NCI-H2227 (cell line): ENCODE results near the gene TFDP1.

ENCODE experiments used
- DNase-seq: peaks from one replicate; lab custom pipeline; 2025; ENCODE audit not compliant: unreplicated experiment; lab: John Stamatoyannopoulos, UW

TFDP1 gene

DNA sequence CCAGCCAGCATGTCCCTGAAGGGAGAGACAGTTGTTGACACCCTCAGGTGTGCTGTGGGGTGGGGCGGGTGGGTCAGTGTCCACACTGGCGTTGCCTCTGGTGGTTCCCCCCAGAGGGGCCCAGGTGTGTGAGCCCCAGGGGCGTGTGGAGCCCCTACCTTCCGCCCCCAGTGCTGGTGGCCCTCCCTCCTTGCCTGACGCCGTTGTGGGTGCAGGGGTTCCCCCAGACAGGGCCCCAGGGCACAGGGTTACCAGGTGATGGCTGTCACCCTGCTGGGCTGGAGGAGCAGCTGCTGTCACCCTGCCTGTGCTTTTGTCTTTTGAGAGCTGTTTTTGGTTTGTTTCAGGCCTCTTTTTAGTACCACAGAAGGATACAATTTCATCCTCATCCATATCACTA, 46.3 kb downstream of the TFDP1 start:
- no peak for DNase-seq

DNA sequence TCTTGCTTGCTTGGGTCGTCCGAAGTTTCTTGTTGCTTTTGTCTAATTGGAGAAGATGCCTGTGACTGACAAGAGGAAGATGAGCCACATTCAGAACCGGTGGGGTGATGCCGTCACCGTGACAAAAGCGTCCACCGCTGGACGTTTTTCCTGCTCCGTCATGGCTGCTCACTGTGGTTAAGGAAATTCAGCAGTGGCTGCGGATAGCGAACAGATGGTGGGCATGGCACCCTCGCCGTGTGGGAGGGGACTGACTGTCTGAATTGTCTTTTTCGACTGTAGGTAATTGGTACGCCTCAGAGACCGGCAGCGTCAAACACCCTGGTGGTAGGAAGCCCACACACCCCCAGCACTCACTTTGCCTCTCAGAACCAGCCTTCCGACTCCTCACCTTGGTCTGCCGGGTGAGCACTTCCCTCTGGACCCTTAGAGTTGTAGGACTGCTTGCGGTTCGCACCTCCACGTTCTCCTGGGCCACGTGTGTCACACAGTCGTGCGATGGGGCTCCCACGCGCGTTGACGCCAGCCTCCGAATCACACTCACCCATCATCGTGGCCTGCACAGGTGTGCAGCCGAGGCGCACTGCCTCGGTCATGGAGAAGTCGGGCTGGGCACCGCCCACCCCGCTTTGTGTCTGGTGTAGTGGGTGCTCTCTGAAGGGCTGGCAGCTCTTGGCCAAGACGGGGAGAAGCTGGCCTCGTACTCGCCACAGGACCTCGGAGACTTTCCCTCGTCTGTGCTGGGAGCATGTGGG, 47.0 kb downstream of the TFDP1 start:
- DNase-seq = no peak

DNA sequence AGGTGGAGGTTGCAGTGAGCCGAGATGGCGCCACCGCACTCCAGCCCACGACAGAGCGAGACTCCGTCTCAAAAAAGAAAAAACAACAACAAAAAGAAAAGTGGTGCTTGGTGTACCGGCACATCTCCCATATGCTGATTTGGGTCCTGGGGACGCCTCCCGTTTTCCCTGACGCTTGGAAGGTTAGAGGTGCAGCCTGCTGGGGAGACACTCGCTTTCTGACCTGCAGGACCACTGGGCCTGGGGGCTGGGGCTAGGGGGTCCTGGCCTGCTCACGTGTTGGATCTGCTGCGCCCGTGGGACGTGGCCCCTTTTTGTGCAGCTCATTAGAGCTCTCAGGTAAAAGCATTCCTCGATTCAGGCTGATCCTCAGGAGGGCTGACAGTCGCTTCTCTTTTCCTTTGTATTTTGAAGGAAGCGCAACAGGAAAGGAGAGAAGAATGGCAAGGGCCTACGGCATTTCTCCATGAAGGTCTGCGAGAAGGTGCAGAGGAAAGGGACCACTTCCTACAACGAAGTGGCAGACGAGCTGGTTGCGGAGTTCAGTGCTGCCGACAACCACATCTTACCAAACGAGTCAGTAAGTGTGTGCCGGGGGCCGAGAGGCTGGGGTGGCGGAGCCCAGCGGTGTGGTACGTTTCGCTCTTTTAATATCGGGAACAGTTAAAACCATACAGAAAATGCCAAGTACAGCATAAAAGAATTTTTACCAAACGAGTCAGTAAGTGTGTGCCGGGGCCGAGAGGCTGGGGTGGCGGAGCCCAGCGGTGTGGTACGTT, 48.3 kb downstream of the TFDP1 start:
- DNase-seq = no peak

GRCh38 chr13:113633485-113633873, 48.9 kb downstream of the TFDP1 start:
- no peak for DNase-seq

- no peak for DNase-seq
These were observed 49.9 kb downstream of the TFDP1 start for GRCh38 chr13:113634279-113635047.

DNA sequence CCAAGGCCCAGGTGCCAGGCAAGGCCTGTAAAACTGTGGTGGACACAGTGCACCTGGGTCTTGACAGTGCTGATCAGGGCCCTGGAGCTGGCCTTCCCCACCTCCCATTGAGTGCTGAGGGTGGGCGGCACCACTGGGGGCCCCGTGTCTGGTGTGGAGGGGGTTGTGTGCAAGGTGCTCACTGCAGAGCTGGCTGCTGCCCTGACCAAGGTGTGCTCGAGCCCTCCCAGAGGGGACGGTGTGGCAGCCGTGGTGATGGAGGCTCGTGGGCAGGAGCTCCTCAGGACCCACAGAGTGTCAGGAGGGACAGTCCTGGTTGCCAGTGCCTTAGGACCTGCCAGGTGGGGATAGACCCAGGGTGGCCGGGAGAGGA, 50.5 kb downstream of the TFDP1 start:
- DNase-seq = no peak

DNA sequence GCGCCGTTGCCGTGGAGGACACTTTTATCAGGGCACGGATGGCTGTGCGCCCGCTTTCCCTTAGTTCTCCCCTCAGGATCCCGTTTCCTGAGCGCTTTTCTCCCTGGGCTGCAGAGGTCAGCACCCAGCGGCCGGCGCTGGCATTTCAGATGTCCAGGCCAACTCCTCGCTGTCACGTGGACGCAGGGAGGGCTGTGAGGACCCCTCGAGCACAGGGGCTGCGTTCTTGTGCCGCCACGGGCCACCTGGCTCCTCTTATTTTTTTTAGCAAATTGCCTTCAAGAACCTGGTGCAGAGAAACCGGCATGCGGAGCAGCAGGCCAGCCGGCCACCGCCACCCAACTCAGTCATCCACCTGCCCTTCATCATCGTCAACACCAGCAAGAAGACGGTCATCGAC, 51.2 kb downstream of the TFDP1 start:
- no peak for DNase-seq

- no peak for DNase-seq
These were observed 51.9 kb downstream of the TFDP1 start for GRCh38 chr13:113636266-113636963.

GRCh38 chr13:113637262-113638160, 53.0 kb downstream of the TFDP1 start:
- DNase-seq = no peak

GRCh38 chr13:113638173-113638746, 53.7 kb downstream of the TFDP1 start:
- DNase-seq = no peak

GRCh38 chr13:113638806-113639205, 54.3 kb downstream of the TFDP1 start:
- no peak for DNase-seq

GRCh38 chr13:113639616-113640262, 55.2 kb downstream of the TFDP1 start:
- no peak for DNase-seq

GRCh38 chr13:113641426-113641825, 56.9 kb downstream of the TFDP1 start:
- DNase-seq = no peak

DNA sequence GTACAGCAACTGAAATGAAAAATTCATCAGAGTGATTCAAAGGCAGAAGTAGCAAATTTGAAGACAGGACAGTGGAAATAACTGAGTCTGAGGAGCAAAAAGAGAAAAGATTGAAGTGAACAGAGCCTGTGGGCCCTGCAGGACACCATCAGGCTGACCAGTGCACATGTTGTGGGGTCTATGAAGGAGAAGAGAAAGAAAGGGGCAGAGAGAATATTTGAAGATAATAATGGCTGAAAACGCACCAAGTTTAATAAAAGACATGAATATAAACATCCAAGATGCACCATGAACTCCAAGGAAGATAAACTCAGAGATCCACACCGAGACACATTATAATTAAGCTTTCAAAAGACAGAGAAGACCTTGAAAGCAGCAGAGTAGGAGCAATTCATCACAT, 58.0 kb downstream of the TFDP1 start:
- no peak for DNase-seq

DNA sequence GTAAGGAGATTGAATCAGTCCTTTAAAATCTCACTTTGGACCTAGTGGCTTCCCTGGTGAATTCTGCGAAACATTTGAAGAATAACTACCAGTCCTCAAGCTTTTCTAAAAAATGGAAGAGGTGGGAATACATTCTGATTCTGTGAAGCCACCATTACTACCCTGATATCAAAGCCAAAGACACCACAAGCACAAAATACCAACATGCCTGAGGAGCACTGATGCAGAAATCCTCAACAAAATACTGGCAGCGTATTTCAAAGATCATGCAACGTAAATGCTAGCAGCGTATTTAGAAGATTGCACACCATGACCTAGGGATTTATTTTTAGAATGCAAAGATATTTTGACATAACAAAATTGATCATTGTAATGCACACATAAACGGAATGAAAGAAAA, 59.0 kb downstream of the TFDP1 start:
- DNase-seq = no peak

DNA sequence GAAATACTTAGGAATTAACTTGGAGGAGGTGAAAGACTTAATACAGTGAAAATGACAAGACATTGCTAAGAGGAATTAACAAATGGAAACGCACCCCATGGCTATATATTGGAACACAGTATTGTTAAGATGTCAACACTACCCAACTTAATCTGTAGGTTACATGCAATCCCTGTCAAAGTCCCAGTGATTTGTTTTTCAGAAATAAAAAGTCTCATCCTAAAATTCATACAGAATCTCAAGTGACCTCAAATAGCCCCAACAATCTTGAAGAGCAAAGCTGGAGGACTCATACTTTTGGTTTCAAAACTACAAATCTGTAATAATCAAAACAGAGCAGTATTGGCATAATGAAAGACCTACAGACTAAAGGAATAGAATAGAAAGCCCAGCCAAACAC, 60.2 kb downstream of the TFDP1 start:
- no peak for DNase-seq

- DNase-seq = no peak
These were observed 60.8 kb downstream of the TFDP1 start for GRCh38 chr13:113645329-113645728.

- no peak for DNase-seq
These were observed 61.8 kb downstream of the TFDP1 start for GRCh38 chr13:113646376-113646775.

DNA sequence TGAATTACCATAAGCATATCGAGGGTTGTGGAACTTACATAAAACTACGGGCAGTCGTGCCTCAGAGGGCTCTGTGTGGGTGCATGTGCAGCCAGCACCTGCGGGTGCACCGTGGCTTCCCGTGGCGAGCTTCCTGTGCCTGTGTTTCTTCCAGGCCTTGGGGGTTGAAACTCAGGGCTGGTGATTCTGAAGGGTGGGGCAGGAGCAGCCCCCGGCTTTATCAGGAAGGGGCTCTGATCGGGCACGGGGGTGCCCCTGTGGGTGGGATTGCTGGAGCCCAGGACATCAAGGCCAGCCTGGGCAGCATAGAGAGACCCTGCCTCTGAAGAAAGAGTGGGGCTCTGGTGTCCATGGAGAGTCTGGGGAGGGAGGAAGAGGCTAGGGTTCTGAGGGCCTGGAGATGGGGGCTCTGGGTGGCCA, 62.4 kb downstream of the TFDP1 start:
- no peak for DNase-seq
